ENCODE results near the gene KLHL29. TPM values are rescaled to one million over a fixed set of nuclear protein-coding genes. Genes with fewer than 3 reads are reported as not detected.

Gene KLHL29
- total RNA-seq, 1 experiment from 2014 or later, result 7.7 TPM

DNA sequence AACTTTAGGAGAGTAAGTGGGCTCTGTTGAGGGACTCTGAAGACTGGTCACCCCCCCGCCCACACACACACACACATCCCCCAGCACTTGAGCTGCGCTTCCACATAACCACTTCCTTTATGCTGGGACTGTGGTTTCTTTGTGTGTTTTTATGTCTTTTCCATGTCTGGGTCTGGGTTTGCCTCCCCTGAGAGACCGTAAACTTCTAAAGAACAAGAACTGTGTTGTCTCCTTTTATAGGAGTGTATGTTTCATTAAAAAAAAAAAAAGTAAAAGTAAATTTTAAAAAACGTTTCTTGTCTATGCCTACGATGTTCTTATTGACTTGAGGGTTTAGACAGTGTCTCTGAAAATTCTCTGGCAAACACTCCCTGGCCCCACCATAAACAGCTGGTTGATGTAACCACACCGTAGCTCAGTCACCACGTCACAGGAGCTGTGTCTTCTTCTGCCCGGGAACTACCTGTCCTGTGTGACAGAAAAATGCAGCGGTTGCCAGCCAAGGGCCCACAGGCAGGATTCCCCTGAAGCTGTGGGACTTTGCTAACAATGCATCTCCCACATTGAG lies 68.0 kb downstream of the KLHL29 start:
- DNase-seq (ENCODE audit: low read depth, low spot score), result no peak
- Histone ChIP-seq H3K36me3 (ENCODE audit: control insufficient read depth, insufficient read depth, low read length) (no peaks in the 10 kb centered on the region), H3K27ac (ENCODE audit: low read length) (no peak overlapping the region), H3K9me3 (ENCODE audit: control insufficient read depth, insufficient read depth, low read depth, low read length) (no peaks in the 10 kb centered on the region), H3K27me3 (ENCODE audit: control insufficient read depth, insufficient read depth, low read length) (no peaks in the 10 kb centered on the region), H3K4me3 (ENCODE audit: low read depth in 2 of 2, low read length in 2 of 2) (no peak overlapping the region), H3K4me1 (ENCODE audit: control insufficient read depth, insufficient read depth, low read length) (no peaks in the 10 kb centered on the region)
- ATAC-seq, result no peak
- intact Hi-C loops (cut with micrococcal nuclease; ENCODE audit: unreplicated experiment) (no loop called here), in situ Hi-C loops (cut with HindIII; ENCODE audit: low pct_unique_long_range_greater_than_20kb, low sequenced_read_pairs) (no loop called here)
- POLR2A ChIA-PET, result no interaction called here
- no TSS peak for BruUV-seq (replicated peaks)
- TF ChIP-seq REST (IDR thresholded peaks at IDR 0.05; ENCODE audit: insufficient read depth in 1 of 2, low read depth in 2 of 2, low read length in 1 of 2), result no peak
- no peak for TF ChIP-seq CTCF (IDR thresholded peaks at IDR 0.05)
- no peak for TF ChIP-seq POLR2AphosphoS5 (IDR thresholded peaks at IDR 0.05; ENCODE audit: low read depth, low read length)
- no peak for TF ChIP-seq TCF7L2 (IDR thresholded peaks at IDR 0.05; ENCODE audit: low read depth, low read length)
- TF ChIP-seq SIN3A (IDR thresholded peaks at IDR 0.05; ENCODE audit: borderline replicate concordance, insufficient read depth, low read depth, low read length), result no peak
- CTCF ChIA-PET, result no interaction called here

GRCh38 chr2:23453432-23453831 lies 68.5 kb downstream of the KLHL29 start:
- ATAC-seq, result no peak

More at GRCh38 chr2:23453432-23453831, 68.5 kb downstream of the KLHL29 start:
- DNase-seq (ENCODE audit: low read depth, low spot score), result no peak
- H3K36me3 ChIP-seq (ENCODE audit: control insufficient read depth, insufficient read depth, low read length), result no peaks in the 10 kb centered on the region
- ChIA-PET POLR2A (no interaction called here), CTCF (no interaction called here)
- BruUV-seq (replicated peaks), result no TSS peak
- TF ChIP-seq SIN3A (IDR thresholded peaks at IDR 0.05; ENCODE audit: borderline replicate concordance, insufficient read depth, low read depth, low read length) (no peak), TCF7L2 (IDR thresholded peaks at IDR 0.05; ENCODE audit: low read depth, low read length) (no peak), REST (IDR thresholded peaks at IDR 0.05; ENCODE audit: insufficient read depth in 1 of 2, low read depth in 2 of 2, low read length in 1 of 2) (no peak)
- H3K4me3 ChIP-seq (ENCODE audit: low read depth in 2 of 2, low read length in 2 of 2), result no peak overlapping the region
- in situ Hi-C loops (cut with HindIII; ENCODE audit: low pct_unique_long_range_greater_than_20kb, low sequenced_read_pairs), result no loop called here
- no peaks in the 10 kb centered on the region for H3K9me3 ChIP-seq (ENCODE audit: control insufficient read depth, insufficient read depth, low read depth, low read length)
- intact Hi-C loops (cut with micrococcal nuclease; ENCODE audit: unreplicated experiment), result no loop called here
- no peak overlapping the region for H3K27ac ChIP-seq (ENCODE audit: low read length)
- H3K4me1 ChIP-seq (ENCODE audit: control insufficient read depth, insufficient read depth, low read length), result no peaks in the 10 kb centered on the region
- H3K27me3 ChIP-seq (ENCODE audit: control insufficient read depth, insufficient read depth, low read length), result no peaks in the 10 kb centered on the region

Data from Panc1 (cell line).